Measurements from ENCODE around the gene LYPD6.

LYPD6 gene

GRCh38 chr2:149353421-149353820 lies 23.0 kb downstream of the LYPD6 start:
- no peak for DNase-seq

DNA sequence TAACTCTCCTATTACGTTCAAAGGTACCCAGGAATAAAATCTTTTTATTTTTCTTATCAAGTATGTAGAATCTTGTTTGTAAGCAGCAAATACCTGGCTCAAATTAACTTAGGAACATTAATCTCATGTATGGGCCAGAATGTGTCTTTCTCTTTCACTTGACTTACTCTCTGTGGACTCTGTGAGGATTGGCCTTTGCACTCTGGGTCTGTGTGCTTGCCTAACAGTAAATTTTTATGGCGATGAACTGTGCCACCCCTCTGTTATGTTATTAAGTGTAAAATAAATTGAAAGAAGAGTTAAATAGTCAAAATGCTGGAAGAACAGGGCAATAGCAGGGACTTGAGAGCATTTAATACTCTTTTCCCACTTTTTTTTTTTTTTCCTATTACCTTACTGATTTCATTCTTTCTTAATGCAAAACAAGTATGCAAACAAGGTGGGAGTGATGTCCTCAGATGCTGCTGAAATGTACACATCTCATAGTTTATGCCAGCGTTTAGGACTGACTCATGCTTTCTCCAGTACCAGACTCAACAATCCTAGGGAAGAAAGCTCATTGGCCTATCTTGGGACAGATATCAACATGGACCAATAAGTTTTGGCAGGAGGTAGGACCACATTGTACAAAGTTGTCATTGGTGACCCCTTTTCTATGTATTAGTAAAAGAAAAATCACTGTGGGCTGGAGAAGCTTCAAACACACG lies 25.5 kb downstream of the LYPD6 start:
- no peak for DNase-seq

GRCh38 chr2:149357058-149357457 lies 26.7 kb downstream of the LYPD6 start:
- no peak for DNase-seq

DNA sequence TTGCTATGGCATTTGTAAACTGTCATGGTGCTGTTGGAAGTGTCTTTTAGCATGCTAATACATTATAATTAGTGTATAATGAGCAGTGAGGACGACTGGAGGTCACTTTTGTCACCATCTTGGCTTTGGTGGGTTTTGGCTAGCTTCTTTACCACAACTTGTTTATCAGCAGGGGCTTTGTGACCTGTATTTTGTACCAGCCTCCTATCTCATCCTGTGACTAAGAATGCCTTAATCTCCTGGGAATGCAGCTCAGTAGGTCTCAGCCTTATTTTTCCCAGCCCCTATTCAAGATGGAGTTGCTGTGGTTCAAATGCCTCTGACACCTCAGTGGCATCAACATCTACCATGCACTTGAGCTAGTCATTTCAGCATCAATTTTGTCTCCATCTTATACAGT lies 29.7 kb downstream of the LYPD6 start:
- DNase-seq, result no peak

DNA sequence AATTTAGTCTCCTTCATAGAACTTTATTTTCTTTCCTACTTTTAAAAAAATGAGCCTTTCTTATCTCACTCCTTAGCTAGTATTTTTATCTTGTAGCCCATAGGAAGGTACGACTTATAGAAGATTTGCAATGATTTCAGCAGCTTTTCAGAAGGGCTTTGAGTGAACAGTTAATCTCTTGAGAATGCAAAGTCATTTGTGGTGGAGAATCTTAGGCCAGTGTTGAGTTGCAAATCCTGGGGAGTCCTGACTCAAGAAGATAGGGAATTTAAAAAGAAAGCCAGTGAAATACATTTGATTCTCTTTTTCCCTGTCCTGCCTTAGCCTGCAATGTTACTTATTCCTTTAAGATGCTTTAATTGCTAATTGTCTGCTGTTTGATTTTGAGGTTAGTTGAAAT lies 33.6 kb downstream of the LYPD6 start:
- DNase-seq, result no peak

DNA sequence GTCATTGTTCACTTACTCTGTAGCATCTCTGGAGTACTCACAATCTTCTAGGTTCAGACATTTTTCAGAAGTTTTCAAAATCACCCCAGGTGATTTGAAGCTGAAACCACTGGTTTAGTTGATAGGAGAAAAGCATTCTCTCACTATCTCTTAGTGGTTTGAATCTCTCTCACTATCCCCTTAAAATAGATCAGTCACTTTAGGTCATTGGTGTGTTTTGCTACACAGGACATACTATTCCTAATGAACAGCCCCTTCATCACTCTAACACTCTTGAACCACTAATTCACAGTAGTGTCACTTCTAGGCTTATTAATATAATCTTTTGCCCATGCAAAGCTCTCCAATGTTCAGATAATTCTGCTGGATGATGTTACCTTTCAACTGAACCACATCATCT lies 34.5 kb downstream of the LYPD6 start:
- DNase-seq, result no peak

GRCh38 chr2:149365931-149366583 lies 35.7 kb downstream of the LYPD6 start:
- DNase-seq, result no peak

- DNase-seq, result no peak
Measured at GRCh38 chr2:149370061-149370775, 39.8 kb downstream of the LYPD6 start.

GRCh38 chr2:149371476-149371875 lies 41.1 kb downstream of the LYPD6 start:
- no peak for DNase-seq

DNA sequence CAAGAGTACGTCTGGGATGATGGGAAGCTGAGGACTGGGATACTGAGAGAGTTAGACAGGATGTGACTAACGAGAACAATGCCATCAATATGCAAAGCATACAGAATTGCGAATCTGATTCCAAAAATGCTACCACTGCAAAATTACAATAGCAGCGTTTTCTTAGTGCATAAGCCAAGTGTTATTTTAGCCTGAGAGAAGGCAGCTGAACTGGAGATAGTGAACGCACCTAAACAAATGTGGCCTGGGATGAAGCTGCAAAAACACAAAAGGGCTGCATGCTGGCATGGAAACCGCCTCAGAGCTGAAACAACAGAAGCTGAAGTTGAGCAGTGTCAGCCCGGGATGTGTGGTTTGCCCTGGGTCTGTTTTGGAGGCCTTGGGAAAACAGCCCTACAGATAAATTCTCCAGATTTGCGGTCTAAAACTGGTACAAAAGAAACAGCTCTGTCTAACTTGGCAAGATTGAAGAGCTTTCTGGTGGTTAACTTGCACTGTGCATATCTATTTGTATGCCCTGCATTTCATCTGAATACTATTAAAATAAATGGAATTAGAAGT lies 45.5 kb downstream of the LYPD6 start:
- DNase-seq, result no peak

- no peak for DNase-seq
Measured at GRCh38 chr2:149380205-149380604, 49.8 kb downstream of the LYPD6 start.

GRCh38 chr2:149383340-149383739 lies 53.0 kb downstream of the LYPD6 start:
- no peak for DNase-seq

DNA sequence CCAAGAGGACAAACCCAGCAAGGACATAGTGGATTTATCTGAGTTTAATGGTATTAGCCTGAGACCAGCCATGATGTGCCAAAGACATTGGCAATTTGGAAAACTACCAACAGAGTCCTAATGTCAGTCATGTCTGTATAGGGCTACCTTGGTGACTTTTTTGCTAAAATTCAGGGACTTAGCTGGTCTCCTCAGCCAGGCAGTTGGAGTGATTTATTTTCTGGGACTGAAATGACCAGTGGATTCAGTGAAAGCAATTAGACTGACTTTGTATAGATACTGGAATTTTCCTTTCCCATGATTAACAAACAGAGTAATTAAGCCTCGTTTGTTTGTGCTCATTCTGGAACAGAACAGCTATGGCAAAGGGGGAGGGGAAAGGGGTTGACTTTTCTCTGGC lies 55.0 kb downstream of the LYPD6 start:
- no peak for DNase-seq

GRCh38 chr2:149387411-149387810 lies 57.0 kb downstream of the LYPD6 start:
- DNase-seq, result no peak

- DNase-seq, result no peak
Measured at GRCh38 chr2:149388120-149388816, 57.9 kb downstream of the LYPD6 start.

DNA sequence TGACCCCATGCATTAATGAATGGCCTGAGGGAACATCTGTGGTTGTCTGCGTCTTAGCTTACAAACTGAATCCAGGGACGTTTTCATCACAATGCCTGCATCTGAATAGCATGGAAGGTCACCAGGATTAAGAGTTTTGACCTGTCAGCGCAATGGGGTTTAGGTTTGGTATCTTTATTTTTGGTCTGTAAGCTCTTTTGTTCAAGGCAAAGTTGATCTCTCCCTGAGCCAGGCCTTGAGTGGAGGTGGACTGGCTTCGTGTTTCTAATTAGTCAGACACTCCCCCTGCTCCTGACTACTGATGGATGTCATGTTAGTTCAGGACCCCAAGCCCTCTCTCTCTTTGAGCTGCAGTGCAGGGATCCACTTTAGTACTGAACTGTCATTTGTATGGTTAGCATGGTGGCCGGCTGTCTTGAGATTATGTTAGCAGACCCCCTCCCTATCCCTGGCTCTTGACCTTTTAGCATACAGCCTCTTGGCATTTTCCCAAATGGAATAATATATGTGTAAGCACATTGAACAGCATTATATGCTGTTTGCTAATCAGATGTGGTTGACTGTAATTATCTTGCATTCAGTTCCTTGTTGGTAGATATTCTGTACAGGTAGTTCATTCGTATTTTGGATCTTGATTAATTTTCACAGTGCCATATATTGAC lies 59.2 kb downstream of the LYPD6 start:
- no peak for DNase-seq

- no peak for DNase-seq
Measured at GRCh38 chr2:149393614-149394013, 63.2 kb downstream of the LYPD6 start.

- DNase-seq, result no peak
Measured at GRCh38 chr2:149394864-149395263, 64.5 kb downstream of the LYPD6 start.

GRCh38 chr2:149399934-149400615 lies 69.7 kb downstream of the LYPD6 start:
- DNase-seq, result no peak

GRCh38 chr2:149400997-149401396 lies 70.6 kb downstream of the LYPD6 start:
- DNase-seq, result no peak

- DNase-seq, result no peak
Measured at GRCh38 chr2:149409506-149409905, 79.1 kb downstream of the LYPD6 start.

Data from GOT3 (cell line).